GM12878 (cell line): ENCODE measurements around the gene RILPL2.

ENCODE experiments used
- CTCF ChIP-seq, 3 experiments: IDR thresholded peaks in 2 of 3; conservative IDR thresholded peaks in 1 of 3; 2 replicates each; pipeline ENCODE4 v1.5.1; 2011; ENCODE audit warnings: low read depth in 3 of 3, low read length in 3 of 3, mild to moderate bottlenecking in 3 of 3, control low read depth in 2 of 3, moderate library complexity in 2 of 3, inconsistent platforms in 1 of 3, mixed read lengths in 1 of 3; ENCODE audit not compliant: control insufficient read depth in 2 of 3, insufficient read depth in 1 of 3; ENCODE audit errors: extremely low read depth in 1 of 3
- EZH2 ChIP-seq: IDR thresholded peaks from 2 replicates; pipeline ENCODE4 v1.6.1; 2012; ENCODE audit warnings: low read depth, mild to moderate bottlenecking, control low read depth, inconsistent platforms, low read length, borderline replicate concordance; ENCODE audit not compliant: control insufficient read depth
- GABPA ChIP-seq: IDR thresholded peaks from 2 replicates; pipeline ENCODE4 v1.6.1; 2014; ENCODE audit warnings: antibody characterized with exemption, low read depth, mild to moderate bottlenecking, inconsistent platforms
- MEF2A ChIP-seq: IDR thresholded peaks from 2 replicates; pipeline ENCODE4 v1.6.1; 2011; ENCODE audit warnings: low read depth, mild to moderate bottlenecking, low read length, moderate library complexity; ENCODE audit not compliant: insufficient read depth
- MXI1 ChIP-seq: fragments of 150-350 bp; IDR thresholded peaks from 2 replicates; pipeline ENCODE4 v1.6.1; 2011; ENCODE audit warnings: low read depth, mild to moderate bottlenecking, inconsistent platforms, low read length, improper control_type of control experiment
- NBN ChIP-seq: fragments of 450-650 bp; IDR thresholded peaks from 2 replicates; pipeline ENCODE4 v1.6.1; 2016
- NR2C1 ChIP-seq: fragments of 450-650 bp; IDR thresholded peaks from 2 replicates; pipeline ENCODE4 v1.6.1; 2017; ENCODE audit warnings: antibody characterized with exemption, mild to moderate bottlenecking, moderate library complexity
- POLR2A ChIP-seq: IDR thresholded peaks from 2 replicates; pipeline ENCODE4 v1.6.1; 2011; ENCODE audit warnings: low read depth, mild to moderate bottlenecking, low read length
- TARDBP ChIP-seq: IDR thresholded peaks from 2 replicates; pipeline ENCODE4 v1.6.1; 2016; ENCODE audit warnings: borderline replicate concordance
- TF ChIP-seq, protein P1 (sequence below): IDR thresholded peaks from 2 replicates; pipeline ENCODE4 v1.6.1; 2012; ENCODE audit warnings: low read depth, low read length, improper control_type of control experiment

DNA sequence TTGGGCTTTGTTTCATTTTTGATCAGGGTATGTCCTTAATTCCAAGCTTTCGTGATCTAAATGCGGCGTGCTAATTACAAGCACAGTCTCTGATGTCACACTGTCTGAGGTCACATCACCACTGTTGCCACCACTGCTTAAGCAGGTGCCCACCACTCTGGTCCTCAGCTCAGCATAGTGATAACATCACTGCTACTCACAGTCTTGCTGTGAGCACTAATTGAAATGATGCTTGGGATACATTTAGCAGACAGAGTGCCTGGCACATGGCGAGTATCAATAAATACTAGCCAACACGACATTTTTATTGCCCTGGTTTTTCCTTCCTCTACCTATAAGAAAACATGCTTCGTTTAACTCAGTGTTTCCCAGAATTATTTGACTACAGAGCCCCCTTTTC lies 7.9 kb downstream of the RILPL2 start:
- TF ChIP-seq NR2C1 (no peak), POLR2A (no peak; the same call in 1 of the 2 replicates), CTCF (IDR thresholded peaks at IDR 0.05 in 2 of 3, conservative IDR thresholded peaks at IDR 0.05 in 1 of 3; ENCODE audit: control insufficient read depth in 2 of 3, extremely low read depth in 1 of 3, insufficient read depth in 1 of 3, low read depth in 3 of 3, low read length in 3 of 3) (no peak), MEF2A (no peak), NBN (no peak), EZH2 (no peak), GABPA (no peak), TARDBP (no peak), MXI1 (no peak)
- TF ChIP-seq, protein P1, sequence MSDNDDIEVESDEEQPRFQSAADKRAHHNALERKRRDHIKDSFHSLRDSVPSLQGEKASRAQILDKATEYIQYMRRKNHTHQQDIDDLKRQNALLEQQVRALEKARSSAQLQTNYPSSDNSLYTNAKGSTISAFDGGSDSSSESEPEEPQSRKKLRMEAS: no peak
